GM18505 (cell line): Measurements from ENCODE around the gene PROK1.

Experiments used
- ATAC-seq: cut with Tn5 transposase; IDR thresholded peaks from one replicate; pipeline ENCODE4 v1.9.1; 2021; ENCODE audit not compliant: unreplicated experiment
- POLR2A ChIP-seq: IDR thresholded peaks from 4 replicates; pipeline ENCODE4 v1.6.1; 2011; ENCODE audit warnings: borderline replicate concordance; ENCODE audit not compliant: insufficient read depth, insufficient read length; ENCODE audit errors: extremely low read depth

PROK1 gene

GRCh38 chr1:110465038-110465813 is 14.3 kb downstream of the PROK1 start:
- ATAC-seq, result no peak
- no peak for TF ChIP-seq POLR2A

- ATAC-seq, result no peak
Measured at GRCh38 chr1:110465814-110466380, 14.9 kb downstream of the PROK1 start.

GRCh38 chr1:110466646-110467280 is 15.8 kb downstream of the PROK1 start:
- ATAC-seq, result no peak
- no peak for TF ChIP-seq POLR2A

More at GRCh38 chr1:110465814-110466380, 14.9 kb downstream of the PROK1 start:
- TF ChIP-seq POLR2A, result no peak

GRCh38 chr1:110471131-110471530 is 20.2 kb downstream of the PROK1 start:
- TF ChIP-seq POLR2A, result no peak
- no peak for ATAC-seq

GRCh38 chr1:110472546-110472945 is 21.6 kb downstream of the PROK1 start:
- no peak for TF ChIP-seq POLR2A
- ATAC-seq, result no peak

- TF ChIP-seq POLR2A, result no peak
- ATAC-seq, result no peak
Measured at GRCh38 chr1:110474444-110474843, 23.5 kb downstream of the PROK1 start.

- no peak for ATAC-seq
- TF ChIP-seq POLR2A, result no peak
Measured at GRCh38 chr1:110475362-110476027, 24.5 kb downstream of the PROK1 start.

- TF ChIP-seq POLR2A, result no peak
- ATAC-seq, result no peak
Measured at GRCh38 chr1:110476028-110476765, 25.2 kb downstream of the PROK1 start.

- ATAC-seq, result no peak
- TF ChIP-seq POLR2A, result no peak
Measured at GRCh38 chr1:110477041-110477440, 26.1 kb downstream of the PROK1 start.

GRCh38 chr1:110477445-110477957 is 26.6 kb downstream of the PROK1 start:
- no peak for TF ChIP-seq POLR2A
- no peak for ATAC-seq

- no peak for TF ChIP-seq POLR2A
- no peak for ATAC-seq
Measured at GRCh38 chr1:110477967-110478640, 27.2 kb downstream of the PROK1 start.

- TF ChIP-seq POLR2A, result no peak
- ATAC-seq, result no peak
Measured at GRCh38 chr1:110478886-110479285, 27.9 kb downstream of the PROK1 start.
